Measurements from ENCODE around the gene POU2F3.
"Not testable (repeated sequence)": the region's sequence is repeated elsewhere in the genome, so short reads cannot be mapped to it uniquely, and the experiment has no call there.

The POU2F3 gene

DNA sequence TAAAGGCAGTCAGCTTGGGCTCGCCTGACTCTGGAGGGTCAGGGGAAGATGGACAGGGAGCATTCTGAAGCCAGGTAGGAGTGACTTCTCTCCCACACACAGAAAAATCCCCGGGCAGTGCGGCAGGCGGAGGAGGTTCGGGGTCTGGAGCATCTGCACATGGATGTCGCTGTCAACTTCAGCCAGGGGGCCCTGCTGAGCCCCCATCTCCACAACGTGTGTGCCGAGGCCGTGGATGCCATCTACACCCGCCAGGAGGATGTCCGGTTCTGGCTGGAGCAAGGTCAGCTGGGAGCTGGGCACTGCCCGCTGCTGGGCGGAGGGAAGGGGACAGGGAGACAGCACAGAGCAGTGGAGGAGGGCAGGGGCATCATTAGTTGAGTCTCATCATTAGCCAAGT is 13.2 kb upstream of the POU2F3 start:
- DNase-seq = no peak

DNA sequence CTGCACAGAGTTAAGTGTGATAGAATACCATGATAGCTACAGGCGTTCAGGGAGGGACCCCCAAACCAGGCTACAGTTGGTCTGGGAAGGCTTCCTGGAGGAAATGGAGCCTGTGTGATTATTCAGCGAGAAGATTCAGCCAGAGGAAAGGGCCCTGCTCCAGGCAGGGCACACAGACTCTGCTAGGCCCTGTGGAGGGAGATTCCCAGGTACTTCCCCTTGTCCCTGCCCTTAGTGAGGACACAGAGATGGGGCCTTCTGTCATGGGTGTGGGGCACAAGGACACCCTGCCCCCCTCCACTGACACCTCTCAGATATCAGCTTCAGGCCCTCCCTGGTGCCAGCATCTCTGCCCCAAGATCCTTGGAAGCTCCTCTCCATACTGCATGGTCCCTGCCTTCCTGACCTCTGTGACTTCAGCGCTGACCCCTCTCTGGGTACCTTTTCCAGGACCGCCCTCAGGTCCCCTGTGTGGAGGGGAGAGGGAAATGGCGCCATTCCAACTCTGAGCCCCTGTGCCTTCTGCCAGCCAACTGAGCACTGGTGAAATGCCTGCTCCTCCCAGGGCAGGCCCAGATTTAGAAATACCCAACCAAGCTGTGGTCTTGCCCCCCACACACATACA is 12.6 kb upstream of the POU2F3 start:
- no peak for DNase-seq

DNA sequence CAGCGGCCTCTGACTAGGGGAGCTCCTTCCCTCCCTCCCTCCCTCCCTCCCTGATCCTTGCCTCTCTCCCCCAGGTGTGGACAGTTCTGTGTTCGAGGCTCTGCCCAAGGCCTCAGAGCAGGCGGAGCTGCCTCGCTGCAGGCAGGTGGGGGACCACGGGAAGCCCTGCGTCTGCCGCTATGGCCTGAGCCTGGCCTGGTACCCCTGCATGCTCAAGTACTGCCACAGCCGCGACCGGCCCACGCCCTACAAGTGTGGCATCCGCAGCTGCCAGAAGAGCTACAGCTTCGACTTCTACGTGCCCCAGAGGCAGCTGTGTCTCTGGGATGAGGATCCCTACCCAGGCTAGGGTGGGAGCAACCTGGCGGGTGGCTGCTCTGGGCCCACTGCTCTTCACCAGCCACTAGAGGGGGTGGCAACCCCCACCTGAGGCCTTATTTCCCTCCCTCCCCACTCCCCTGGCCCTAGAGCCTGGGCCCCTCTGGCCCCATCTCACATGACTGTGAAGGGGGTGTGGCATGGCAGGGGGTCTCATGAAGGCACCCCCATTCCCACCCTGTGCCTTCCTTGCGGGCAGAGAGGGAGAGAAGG is 11.1 kb upstream of the POU2F3 start:
- DNase-seq = no peak

DNA sequence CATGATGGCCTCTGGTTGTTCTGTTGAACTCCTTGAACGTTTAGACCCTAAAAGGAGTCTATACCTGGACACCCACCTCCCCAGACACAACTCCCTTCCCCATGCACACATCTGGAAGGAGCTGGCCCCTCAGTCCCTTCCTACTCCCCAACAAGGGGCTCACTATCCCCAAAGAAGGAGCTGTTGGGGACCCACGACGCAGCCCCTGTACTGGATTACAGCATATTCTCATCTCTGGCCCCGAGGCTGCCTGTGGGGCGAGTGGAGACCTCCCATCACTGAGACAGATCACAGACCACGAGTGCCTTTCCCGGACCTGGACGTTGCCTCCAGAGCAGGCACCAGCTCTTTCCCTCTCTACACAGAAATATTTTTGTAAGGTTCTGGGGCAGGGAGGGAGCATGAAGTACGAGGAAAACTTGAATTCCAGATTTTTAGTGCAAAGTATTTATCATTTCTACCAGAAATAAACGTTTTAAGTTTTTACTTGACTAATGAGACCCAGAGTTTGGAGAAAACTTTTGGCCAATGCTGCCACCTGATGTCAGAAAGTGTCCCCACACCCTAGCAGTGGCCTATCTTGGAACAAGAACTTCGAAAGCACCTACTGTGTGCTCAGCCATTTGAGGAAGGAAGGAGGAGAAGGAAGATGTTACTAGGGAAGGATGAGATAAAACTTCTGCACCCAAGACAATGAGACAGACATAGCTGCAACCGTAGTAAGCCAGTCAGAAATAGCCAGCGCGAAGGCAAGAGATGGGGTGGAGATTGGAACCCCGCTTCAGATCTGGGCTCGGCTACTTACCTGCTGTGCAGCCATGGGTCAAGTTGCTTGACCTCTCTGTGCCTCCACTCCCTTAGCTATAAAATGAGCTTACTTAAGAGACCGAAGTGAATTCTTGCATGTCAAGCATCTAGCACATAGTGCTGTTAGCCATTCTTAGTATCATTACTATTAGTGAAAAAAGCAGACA is 10.2 kb upstream of the POU2F3 start:
- no peak for DNase-seq

DNA sequence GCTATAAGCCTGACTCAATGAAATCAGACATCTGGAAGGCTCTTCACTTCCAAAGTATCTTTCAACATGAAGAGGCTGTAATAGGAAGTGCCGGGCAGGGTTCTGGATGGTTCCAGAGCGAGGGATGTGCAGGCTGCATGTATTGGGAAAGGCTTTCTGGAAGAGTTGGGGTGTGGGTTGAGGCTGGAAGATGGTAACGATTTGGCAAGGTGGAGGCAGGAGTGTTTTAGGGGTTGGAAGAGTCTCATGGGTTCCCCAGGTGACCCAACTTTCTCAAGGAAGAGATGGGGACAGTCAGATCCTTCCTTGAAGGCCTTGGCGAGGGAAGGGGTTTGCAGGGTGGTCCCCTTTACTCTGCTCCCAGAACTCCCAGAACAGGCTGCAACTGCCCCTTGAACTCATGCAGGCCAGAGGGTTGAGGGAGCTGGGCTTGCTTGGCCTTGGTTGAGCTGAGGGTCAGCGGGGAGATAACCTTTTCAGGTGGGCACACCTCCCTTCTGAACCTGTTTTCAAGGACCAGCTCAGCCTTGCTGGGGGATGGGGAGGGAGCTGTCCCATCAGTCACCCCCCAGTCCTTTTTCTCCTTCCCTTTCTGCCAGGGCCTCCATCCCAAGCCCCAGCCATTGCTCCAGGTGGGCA is 9.4 kb upstream of the POU2F3 start:
- DNase-seq = no peak

DNA sequence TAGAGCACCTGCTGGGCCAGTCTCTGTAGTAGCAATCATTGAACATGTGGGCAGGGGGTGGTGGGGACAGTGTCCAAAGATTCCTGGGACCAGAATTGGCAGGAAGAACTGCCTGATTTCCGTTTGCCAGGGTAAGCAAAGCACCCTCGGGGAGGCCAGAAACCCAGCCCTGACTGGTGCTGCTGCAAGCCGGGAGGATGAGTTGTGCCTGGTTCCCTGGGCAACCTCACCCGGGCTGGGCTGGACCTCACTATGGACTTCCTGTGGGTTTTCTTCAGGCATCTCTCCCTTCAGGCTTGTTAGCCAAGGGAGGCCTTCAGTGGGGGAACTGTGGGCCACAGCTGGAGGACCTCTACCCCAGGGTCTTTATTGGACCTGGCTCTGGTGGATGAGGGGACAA is 8.0 kb upstream of the POU2F3 start:
- no peak for DNase-seq

DNA sequence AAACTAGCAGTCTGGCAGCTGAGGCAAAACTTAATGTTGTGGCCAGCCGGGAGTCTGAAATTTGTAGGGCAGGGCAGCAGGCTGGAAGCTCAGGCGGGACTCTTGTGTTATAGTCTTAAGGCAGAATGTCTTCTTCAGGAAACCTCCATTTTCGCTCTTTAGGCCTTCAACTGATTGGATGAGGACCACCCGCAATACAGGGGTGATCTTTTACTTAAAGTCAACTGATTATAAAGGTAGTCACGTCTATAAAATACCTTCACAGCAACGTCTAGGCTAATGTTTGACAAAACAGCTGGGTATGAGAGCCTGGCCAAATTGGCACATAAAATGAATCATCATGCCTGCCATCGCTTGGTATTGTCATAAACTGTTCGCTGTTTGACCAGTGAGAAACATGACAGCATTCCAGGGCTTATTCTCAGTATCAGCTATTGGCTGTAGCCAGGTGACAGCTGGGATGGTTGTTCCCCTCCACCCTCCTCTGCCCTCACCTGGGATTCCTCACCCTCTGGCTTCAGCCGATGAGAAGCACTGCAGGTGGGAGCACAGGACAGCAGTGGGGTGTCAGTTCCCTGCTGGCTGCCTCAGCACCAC is 6.6 kb upstream of the POU2F3 start:
- DNase-seq = no peak

DNA sequence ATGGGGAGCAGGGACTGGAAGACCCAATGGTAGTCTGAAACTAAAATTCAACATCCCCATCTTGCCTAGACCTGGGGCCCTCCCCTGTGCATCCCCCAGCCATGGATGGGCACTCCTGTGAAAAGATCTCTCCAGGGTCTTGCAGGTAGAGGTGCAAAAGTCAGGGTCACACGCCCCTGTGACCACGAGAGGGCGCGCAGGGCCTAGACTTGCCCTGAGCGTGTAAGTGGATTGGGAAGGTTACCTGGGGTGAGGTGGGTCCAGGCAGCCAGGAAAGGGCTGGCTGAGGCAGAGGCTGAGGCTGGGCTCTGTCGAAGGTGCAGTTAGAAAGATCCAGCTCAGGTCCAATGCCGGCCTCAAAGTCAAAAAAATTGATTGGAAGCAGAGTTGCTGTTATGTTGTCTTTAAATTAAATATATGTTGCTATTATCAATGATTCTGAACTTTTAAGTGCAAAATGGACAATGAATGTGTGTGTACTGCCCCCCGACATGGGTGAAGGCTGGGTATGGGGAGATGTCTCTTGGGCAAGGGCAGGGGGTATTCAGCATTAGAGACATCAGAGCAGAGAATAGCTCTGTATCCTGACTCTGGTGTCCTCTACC is 4.8 kb upstream of the POU2F3 start:
- peak; percentile 16 for DNase-seq

DNA sequence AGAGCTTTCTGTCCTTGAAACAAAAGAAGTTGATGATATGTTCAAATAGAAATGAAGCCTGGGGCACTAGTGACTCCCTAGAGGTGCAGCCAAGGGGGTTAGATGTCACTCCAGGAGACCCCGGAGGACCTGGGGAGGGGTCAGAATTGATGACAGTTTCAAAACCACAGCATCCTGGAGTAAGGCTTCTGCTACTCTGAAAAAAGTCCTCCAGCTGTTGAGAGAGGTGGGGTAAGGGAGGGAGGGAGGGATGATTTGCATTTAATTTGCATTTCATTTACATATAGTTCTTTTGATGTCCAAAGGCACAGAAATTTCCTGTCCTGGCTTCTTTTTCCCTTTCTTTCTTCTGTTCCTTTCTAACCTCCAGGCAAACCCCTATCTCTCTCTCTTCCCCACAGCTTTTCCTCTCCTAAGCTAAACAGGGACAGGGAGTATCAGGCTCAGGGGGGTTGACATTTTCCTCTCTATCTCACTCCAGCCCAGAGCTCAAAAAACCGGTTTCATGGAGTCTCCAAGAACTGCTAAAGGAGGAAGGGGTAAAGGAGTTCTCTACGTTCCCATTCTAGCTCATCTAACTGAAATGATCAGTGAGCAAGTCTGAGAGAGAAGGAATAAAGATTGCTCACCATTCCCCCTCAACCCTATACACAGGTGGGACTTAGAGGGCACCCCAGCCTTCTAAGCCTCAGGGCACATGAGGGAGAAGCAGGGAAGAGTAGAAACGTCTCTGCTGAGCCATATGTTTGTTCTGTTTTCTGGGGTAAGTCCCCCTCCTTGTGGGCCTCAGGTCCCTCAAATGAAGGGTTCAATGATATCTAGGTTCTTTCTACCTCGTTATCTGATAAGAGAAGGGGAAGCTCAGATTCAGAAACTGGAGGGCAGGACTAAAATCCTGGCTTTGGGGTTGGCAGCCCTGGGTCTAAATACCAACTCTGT is 3.5 kb upstream of the POU2F3 start:
- DNase-seq = no peak

DNA sequence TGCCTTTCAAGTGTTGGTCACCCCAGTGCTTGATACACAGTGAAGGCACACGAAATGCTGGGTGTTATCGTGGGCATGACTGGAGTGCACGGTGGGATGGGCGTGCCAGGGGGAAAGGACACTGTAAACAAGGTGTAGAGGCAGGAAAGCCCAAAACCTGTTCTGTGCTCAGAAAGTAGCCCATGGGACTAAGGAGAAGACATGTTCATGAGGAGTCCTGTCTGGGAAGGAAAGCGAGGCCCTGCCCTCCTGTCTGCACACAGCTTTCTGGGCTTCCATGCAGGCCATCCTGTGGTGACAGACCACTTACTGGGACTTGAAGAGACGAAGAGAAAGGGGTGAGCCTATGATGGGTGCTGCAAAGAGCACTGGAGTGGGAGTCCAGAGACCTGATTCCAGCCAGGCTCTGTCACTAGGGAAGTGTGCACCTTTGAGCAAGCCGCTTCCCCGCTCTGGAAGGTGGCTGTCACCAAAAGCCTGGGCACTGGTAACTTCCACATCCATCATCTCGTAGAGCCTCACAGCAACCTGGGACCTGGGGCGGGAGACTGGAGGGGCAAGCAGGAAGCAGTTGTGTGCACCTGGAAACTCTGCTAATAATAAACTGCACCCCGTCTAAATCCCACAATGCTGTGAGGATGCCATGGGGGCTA is 846 bp upstream of the POU2F3 start:
- DNase-seq = no peak

DNA sequence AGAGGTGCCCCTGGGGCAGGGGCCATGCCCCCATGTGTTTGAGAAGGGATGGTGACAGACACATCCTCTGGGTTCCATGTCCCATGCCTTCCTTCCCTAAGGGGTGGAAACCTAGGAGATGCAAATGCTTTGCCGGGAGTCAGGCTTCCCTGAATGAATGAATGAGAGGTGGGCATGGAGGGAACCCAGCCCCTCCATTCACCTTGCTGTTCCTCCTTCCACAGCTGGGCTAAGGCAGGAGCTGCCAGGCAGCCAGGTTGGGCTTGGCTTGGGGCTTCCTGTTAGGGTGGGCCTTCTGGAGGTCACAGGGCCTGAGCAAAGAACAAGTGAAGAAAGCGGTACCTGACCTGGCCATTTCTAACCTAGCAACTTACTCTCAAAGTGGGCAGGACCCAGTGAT is 926 bp downstream of the POU2F3 start:
- no peak for DNase-seq

DNA sequence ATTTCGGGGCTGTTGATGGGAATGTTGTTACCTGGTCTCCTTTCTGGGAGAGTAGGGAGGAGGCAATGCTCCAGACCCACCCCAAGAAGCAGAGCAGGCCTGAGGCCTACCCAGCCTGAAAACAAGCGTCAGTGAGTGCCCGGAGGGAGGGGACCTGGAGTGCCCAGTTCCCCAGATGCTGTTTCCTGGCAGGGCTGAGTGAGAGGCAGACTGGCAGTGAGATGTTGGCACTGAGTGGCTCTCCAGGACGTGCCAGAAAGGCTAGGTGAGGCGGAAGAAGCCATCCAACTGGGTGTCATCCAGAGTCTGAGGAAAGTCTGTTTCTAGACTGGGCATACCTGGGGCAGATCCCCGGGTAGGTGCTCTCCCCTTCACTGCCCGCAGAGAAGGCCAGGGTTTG is 1.3 kb downstream of the POU2F3 start:
- no peak for DNase-seq

DNA sequence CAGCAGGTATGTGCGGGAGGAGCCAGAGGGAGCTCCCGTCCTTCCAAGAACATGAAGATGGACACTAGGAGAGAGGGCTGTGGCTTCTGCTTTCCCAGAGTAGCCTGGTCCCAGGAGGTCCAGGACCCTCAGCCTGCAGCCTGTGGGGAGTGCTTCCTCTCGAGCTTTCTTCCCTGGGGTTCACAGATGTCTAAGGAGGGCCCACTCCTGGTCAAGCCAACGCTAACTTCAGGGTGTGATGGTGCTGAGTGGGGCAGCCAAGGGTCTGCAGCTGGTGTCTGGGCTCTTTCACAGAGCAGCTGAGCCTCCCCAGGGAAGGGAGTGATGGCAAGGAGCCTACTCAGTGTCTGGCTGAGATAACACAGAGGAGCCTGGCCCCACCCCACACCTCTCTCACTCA is 3.3 kb downstream of the POU2F3 start:
- DNase-seq = no peak

DNA sequence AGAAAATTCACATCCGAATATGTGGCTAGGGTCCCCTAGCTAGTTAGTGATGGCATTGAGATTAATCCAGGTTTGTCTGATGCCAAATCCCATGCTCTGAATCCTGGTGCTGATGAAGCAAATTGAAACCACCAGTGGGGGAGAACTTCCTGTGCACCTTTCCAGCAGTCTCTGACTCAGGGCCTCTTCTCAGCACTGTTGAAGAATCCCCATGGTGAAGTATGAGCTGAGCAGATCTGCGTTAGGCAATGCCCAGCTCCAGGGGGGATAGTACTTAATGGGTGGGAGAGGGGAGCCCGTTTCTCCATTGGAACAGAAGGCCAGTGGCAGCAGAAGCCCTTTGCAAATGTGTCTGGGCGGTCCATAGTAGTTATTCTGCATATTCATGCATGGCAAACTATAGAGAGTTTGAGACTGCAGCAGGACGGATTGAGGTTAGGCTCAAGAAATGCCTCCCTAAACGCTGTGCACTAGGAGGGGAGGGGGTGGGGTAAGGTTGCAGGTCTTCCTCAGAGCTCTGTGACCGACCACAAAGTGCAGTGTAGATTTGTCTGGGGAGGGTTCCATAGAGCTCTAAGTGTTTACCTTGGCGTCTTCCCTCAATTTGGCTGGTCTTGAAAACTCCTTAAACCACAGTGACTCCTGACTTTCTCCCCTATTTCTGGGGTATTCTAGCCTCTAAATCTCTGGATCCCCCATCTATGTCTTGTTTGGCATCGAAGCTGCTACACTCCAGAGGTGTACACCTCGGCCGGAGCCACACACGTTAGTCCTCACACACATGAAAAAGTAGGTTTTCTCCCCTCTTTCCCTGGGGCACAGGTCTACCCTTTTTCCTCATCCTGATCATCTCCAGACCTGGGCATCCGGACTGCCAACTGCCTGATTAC is 4.8 kb downstream of the POU2F3 start:
- no peak for DNase-seq

DNA sequence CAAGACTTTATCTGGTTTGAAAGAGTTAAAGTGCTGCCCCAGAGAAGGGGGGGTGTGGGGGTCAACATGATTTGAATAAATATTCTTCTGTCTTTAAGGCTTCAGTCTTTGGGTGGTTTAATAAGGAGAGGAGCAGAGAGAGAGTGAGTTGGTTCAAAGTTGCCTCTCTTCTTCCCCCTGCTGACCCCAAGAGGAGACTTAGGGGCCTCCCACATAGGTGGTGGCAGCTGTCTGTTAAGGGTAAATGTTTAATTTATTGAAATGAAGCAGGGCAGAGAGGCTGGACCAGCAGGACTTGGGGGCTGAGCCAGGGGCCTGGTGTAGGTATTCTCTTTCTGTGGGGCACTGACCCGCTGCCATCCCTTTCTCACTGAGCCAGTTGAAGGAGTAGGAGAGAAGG is 5.5 kb downstream of the POU2F3 start:
- no peak for DNase-seq

DNA sequence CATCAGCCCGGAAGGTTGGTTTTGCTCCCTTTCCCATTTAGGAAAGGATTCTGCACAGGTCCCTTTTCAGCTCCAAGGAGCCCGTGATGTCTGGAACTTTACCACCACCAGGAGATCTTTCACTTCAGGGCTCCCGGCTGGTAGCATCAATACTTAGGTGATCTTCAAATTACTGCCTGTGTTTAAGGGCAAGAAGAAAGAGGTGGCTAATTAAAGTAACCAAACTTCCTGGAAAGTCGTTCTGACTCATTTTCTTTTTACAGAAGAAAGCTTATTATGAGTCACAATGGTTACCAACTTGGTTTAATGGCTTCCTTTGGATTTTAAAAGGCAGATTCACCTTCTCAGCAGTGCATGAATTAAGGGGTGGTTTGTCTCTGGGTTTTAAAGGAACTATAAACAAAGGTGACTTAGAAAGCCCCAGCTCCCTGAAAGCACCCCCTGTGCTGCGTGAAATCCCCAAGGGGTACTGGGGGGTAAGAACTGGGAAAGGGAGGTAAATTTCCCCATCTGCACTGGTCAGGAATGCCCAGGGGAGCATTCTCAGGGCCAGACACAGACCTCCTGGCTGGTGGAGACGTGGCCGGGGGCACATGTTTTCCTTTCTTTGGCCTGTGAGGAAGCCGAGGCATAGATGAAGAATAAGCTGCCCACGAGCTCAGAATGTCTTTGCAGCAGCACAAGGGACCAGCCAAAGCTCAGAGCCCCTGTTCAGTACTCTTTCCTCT is 8.8 kb downstream of the POU2F3 start:
- no peak for DNase-seq

DNA sequence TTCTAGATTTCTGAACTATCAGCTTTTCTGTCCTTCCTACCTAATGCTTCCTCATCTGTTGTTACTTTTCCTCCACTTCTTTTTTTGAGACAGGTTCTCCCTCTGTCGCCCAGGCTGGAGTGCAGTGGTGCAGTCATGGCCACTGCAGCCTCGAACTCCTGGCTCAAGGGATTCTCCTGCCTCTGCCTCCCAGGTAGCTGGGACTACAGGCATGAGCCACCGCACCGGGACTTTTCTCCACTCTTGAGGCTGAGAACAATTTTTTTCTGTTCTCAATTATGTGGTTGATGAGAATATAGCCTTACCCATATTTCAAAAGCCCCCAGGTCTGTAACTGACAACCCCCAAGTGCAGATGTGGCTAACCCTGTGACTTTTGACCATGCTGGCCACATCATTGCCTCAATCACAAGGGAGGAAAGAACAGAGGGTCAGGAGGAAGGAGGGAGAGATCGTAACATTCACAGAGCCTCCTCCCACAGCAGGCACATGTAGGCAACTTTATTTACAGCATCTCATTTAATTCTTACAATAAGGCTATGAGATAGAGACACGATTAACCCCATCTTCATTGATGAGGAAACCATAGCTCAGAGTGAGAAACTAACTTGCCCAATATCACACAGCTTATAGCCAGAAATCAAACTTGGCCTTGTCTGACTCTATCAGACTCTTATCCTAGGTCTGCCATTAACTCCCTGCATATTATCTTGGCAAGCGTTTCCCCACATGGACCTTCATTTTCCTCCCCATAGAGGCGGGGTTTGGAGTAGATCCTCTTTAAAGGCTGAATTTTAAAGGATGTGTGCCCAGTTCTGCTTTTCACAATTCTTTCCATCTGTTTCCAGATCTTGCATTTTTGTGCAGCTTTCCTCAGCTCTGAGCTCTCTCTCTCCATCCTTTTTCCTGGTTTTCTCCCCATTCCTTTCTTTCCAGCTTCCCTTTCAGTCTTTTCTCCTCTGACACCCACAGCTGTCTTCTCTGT is 9.6 kb downstream of the POU2F3 start:
- no peak for DNase-seq

DNA sequence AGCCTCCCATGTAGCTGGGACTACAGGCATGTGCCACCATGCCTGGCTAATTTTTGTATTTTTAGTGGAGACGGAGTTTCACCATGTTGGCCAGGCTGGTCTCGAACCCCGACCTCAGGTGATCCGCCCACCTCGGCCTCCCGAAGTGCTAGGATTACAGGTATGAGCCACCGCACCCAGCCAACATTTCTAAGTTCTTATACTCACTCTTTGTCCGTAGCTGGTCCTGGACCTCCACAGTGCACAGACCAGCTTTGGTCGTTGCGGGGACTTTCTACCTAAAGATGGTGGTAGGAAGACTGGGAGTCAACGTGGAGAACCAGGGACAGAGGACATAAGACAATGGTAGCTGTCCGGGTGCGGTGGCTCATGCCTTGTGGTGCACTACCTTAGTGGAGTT is 13.4 kb downstream of the POU2F3 start:
- not testable (repeated sequence) for DNase-seq
